ENCODE measurements around the gene ITLN2.
"Not testable (repeated sequence)": the region's sequence is repeated elsewhere in the genome, so short reads cannot be mapped to it uniquely, and the experiment has no call there.

ITLN2 gene

DNA sequence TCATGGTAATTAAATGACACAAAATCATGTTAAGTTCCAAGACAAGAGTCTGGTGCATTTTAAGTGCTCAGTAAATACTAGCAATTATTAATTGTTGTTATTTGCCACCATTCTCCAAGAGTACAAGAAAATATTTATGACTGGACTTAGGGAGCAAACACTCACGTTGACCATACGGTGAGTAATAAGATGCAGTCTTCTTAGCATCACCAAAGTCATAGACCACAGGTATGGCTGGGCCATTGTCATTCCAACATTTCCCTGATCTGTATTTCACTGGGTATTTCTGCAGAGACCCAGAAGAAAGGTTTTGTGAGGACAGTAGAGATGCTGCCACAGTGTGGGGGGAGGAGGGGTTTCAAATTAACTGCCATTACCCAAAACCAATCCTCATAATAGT, 4.7 kb downstream of the ITLN2 start:
- Histone ChIP-seq H3K27ac (replicated peaks; ENCODE audit: low read length) (no peak overlapping the region), H3K27me3 (ENCODE audit: control insufficient read depth in 3 of 3, insufficient read depth in 3 of 3, low read depth in 1 of 3, low read length in 3 of 3) (peaks cover 0 to 2% (median 0%) of the 10 kb centered on the region in 3 experiments)

GRCh38 chr1:160949216-160949880, 5.3 kb downstream of the ITLN2 start:
- not testable (repeated sequence) for H3K27ac ChIP-seq (replicated peaks; ENCODE audit: low read length); H2BK5ac ChIP-seq (ENCODE audit: low read length)

More for the DNA sequence above, 4.7 kb downstream of the ITLN2 start:
- Histone ChIP-seq H2BK5ac (ENCODE audit: low read length) (no peak overlapping the region), H4K8ac (ENCODE audit: low read depth, low read length) (no peak overlapping the region), H4K91ac (ENCODE audit: low read depth, low read length, poor library complexity) (no peak overlapping the region), H3K9me3 (replicated peaks in 1 of 2; ENCODE audit: control insufficient read depth in 2 of 2, insufficient read depth in 1 of 2, low read depth in 1 of 2, low read length in 2 of 2) (no peaks in the 10 kb centered on the region), H3K4me1 (ENCODE audit: control insufficient read depth in 2 of 2, insufficient read depth in 1 of 2, low read depth in 1 of 2, low read length in 2 of 2) (peaks cover 0 to 5% of the 10 kb centered on the region in 2 donors), H3K4me2 (ENCODE audit: insufficient read depth, low read length, poor library complexity, severe bottlenecking) (no peak overlapping the region), H3K79me1 (ENCODE audit: low read depth, low read length) (no peaks in the 10 kb centered on the region), H3K36me3 (replicated peaks in 1 of 2; ENCODE audit: control insufficient read depth in 2 of 2, insufficient read depth in 2 of 2, low read length in 2 of 2) (no peaks in the 10 kb centered on the region), H2BK12ac (ENCODE audit: low read length) (no peak overlapping the region), H2BK120ac (ENCODE audit: low read depth, low read length) (no peak overlapping the region), H3K9ac (ENCODE audit: low read depth, low read length, poor library complexity) (no peak overlapping the region), H2AK5ac (ENCODE audit: low read depth, low read length) (no peak overlapping the region), H2AFZ (ENCODE audit: low read length) (no peak overlapping the region), H2BK15ac (ENCODE audit: low read length) (no peak overlapping the region), H3K23ac (ENCODE audit: low read depth, low read length, poor library complexity) (no peak overlapping the region), H3K4ac (ENCODE audit: low read length) (no peak overlapping the region), H3K18ac (ENCODE audit: low read length) (no peak overlapping the region), H3K4me3 (ENCODE audit: low read length in 2 of 2) (no peak overlapping the region), H3K14ac (ENCODE audit: low read length) (no peak overlapping the region)
- no CpG with 5 or more reads among the region's 2 CpGs for WGBS, 2 donors (ENCODE audit: extremely low coverage in 2 of 2, insufficient read length in 2 of 2, insufficient replicate concordance in 1 of 2)
- DNase-seq (ENCODE audit: low spot score), result no peak

DNA sequence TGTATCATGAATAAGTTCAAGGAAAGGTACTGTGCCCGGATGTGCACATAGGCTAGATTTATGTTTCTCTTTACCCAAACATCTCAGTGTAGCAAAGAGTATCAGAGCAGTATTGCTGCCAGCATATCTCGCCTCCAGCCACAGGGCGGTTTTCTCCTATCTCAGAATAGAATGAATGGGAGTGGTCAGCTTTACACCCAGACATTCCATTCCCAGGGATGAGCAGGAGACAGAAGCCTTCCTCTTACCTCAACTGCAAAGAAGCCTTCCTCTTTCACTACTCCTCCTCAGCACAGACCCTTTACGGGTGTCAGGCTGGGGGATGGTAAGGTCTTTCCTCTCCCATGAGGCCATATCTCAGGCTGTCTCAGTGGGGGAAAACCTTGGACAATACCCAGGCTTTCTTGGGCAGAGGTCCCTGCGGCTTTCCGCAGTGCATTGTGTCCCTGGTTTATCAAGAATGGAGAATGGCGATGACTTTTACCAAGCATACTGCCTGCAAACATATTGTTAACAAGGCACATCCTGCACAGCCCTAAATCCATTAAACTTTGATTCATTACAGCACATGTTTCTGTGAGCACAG, 7.3 kb downstream of the ITLN2 start:
- not testable (repeated sequence) for H3K4me2 ChIP-seq (ENCODE audit: insufficient read depth, low read length, poor library complexity, severe bottlenecking); H3K23ac ChIP-seq (ENCODE audit: low read depth, low read length, poor library complexity); H3K4ac ChIP-seq (ENCODE audit: low read length); H3K18ac ChIP-seq (ENCODE audit: low read length); H2BK5ac ChIP-seq (ENCODE audit: low read length); H3K36me3 ChIP-seq (replicated peaks in 1 of 2; ENCODE audit: control insufficient read depth in 2 of 2, insufficient read depth in 2 of 2, low read length in 2 of 2); H3K9ac ChIP-seq (ENCODE audit: low read depth, low read length, poor library complexity); H3K79me1 ChIP-seq (ENCODE audit: low read depth, low read length); H3K9me3 ChIP-seq (replicated peaks in 1 of 2; ENCODE audit: control insufficient read depth in 2 of 2, insufficient read depth in 1 of 2, low read depth in 1 of 2, low read length in 2 of 2); DNase-seq (ENCODE audit: low spot score); H3K27ac ChIP-seq (replicated peaks; ENCODE audit: low read length); H3K27me3 ChIP-seq (ENCODE audit: control insufficient read depth in 3 of 3, insufficient read depth in 3 of 3, low read depth in 1 of 3, low read length in 3 of 3); H3K14ac ChIP-seq (ENCODE audit: low read length); H2BK120ac ChIP-seq (ENCODE audit: low read depth, low read length); H4K8ac ChIP-seq (ENCODE audit: low read depth, low read length); H2BK12ac ChIP-seq (ENCODE audit: low read length); H4K91ac ChIP-seq (ENCODE audit: low read depth, low read length, poor library complexity); H2AK5ac ChIP-seq (ENCODE audit: low read depth, low read length); H2BK15ac ChIP-seq (ENCODE audit: low read length); H3K4me1 ChIP-seq (ENCODE audit: control insufficient read depth in 2 of 2, insufficient read depth in 1 of 2, low read depth in 1 of 2, low read length in 2 of 2); H2AFZ ChIP-seq (ENCODE audit: low read length); H3K4me3 ChIP-seq (ENCODE audit: low read length in 2 of 2)
- WGBS, 2 donors (ENCODE audit: extremely low coverage in 2 of 2, insufficient read length in 2 of 2, insufficient replicate concordance in 1 of 2), result no CpG with 5 or more reads among the region's 7 CpGs

More at GRCh38 chr1:160949216-160949880, 5.3 kb downstream of the ITLN2 start:
- H3K9ac ChIP-seq (ENCODE audit: low read depth, low read length, poor library complexity); H2AFZ ChIP-seq (ENCODE audit: low read length); H2BK12ac ChIP-seq (ENCODE audit: low read length); H2BK15ac ChIP-seq (ENCODE audit: low read length); H3K4me3 ChIP-seq (ENCODE audit: low read length in 2 of 2); H2AK5ac ChIP-seq (ENCODE audit: low read depth, low read length); H4K91ac ChIP-seq (ENCODE audit: low read depth, low read length, poor library complexity); DNase-seq (ENCODE audit: low spot score); H3K18ac ChIP-seq (ENCODE audit: low read length); H3K4me2 ChIP-seq (ENCODE audit: insufficient read depth, low read length, poor library complexity, severe bottlenecking); H3K36me3 ChIP-seq (replicated peaks in 1 of 2; ENCODE audit: control insufficient read depth in 2 of 2, insufficient read depth in 2 of 2, low read length in 2 of 2); H3K23ac ChIP-seq (ENCODE audit: low read depth, low read length, poor library complexity); H3K4ac ChIP-seq (ENCODE audit: low read length); H3K14ac ChIP-seq (ENCODE audit: low read length); H3K9me3 ChIP-seq (replicated peaks in 1 of 2; ENCODE audit: control insufficient read depth in 2 of 2, insufficient read depth in 1 of 2, low read depth in 1 of 2, low read length in 2 of 2); H3K4me1 ChIP-seq (ENCODE audit: control insufficient read depth in 2 of 2, insufficient read depth in 1 of 2, low read depth in 1 of 2, low read length in 2 of 2); H3K27me3 ChIP-seq (ENCODE audit: control insufficient read depth in 3 of 3, insufficient read depth in 3 of 3, low read depth in 1 of 3, low read length in 3 of 3); H3K79me1 ChIP-seq (ENCODE audit: low read depth, low read length); H2BK120ac ChIP-seq (ENCODE audit: low read depth, low read length); H4K8ac ChIP-seq (ENCODE audit: low read depth, low read length): not testable (repeated sequence)
- WGBS, 2 donors (ENCODE audit: extremely low coverage in 2 of 2, insufficient read length in 2 of 2, insufficient replicate concordance in 1 of 2), result no CpG with 5 or more reads among the region's 7 CpGs

DNA sequence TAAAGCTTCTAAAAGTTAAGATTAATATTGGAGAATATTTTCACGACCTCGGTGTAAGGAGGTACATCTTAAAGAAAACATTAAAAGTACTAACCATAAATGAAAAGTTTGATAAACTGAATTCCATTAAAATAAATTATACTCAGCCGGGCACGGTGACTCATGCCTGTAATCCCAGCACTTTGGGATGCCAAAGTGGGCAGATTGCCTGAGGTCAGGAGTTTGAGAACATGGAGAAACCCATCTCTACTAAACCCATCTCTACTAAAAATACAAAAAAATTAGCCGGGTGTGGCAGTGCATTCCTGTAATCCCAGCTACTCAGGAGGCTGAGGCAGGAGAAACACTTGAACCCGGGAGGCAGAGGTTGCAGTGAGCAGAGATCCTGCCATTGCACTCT, 8.7 kb downstream of the ITLN2 start:
- not testable (repeated sequence) for H3K18ac ChIP-seq (ENCODE audit: low read length); H3K4ac ChIP-seq (ENCODE audit: low read length); H3K9me3 ChIP-seq (replicated peaks in 1 of 2; ENCODE audit: control insufficient read depth in 2 of 2, insufficient read depth in 1 of 2, low read depth in 1 of 2, low read length in 2 of 2); H2BK15ac ChIP-seq (ENCODE audit: low read length); H3K9ac ChIP-seq (ENCODE audit: low read depth, low read length, poor library complexity); H3K4me2 ChIP-seq (ENCODE audit: insufficient read depth, low read length, poor library complexity, severe bottlenecking); H2AFZ ChIP-seq (ENCODE audit: low read length); H4K8ac ChIP-seq (ENCODE audit: low read depth, low read length); H3K23ac ChIP-seq (ENCODE audit: low read depth, low read length, poor library complexity); H3K27me3 ChIP-seq (ENCODE audit: control insufficient read depth in 3 of 3, insufficient read depth in 3 of 3, low read depth in 1 of 3, low read length in 3 of 3); H2AK5ac ChIP-seq (ENCODE audit: low read depth, low read length); H3K79me1 ChIP-seq (ENCODE audit: low read depth, low read length); H4K91ac ChIP-seq (ENCODE audit: low read depth, low read length, poor library complexity); H2BK120ac ChIP-seq (ENCODE audit: low read depth, low read length); H3K27ac ChIP-seq (replicated peaks; ENCODE audit: low read length); H3K4me3 ChIP-seq (ENCODE audit: low read length in 2 of 2); H3K14ac ChIP-seq (ENCODE audit: low read length); H3K4me1 ChIP-seq (ENCODE audit: control insufficient read depth in 2 of 2, insufficient read depth in 1 of 2, low read depth in 1 of 2, low read length in 2 of 2); H2BK12ac ChIP-seq (ENCODE audit: low read length); DNase-seq (ENCODE audit: low spot score); H3K36me3 ChIP-seq (replicated peaks in 1 of 2; ENCODE audit: control insufficient read depth in 2 of 2, insufficient read depth in 2 of 2, low read length in 2 of 2); H2BK5ac ChIP-seq (ENCODE audit: low read length)
- WGBS, 2 donors (ENCODE audit: extremely low coverage in 2 of 2, insufficient read length in 2 of 2, insufficient replicate concordance in 1 of 2), result no CpG with 5 or more reads among the region's 6 CpGs
